DMS153 treated with DMSO at 0.1 percent for 48 hours (cell line): ENCODE measurements around the gene ACTRT3.

ENCODE experiments used
- DNase-seq: peaks from one replicate; lab custom pipeline; 2025; ENCODE audit not compliant: unreplicated experiment; lab: John Stamatoyannopoulos, UW

ACTRT3 gene

DNA sequence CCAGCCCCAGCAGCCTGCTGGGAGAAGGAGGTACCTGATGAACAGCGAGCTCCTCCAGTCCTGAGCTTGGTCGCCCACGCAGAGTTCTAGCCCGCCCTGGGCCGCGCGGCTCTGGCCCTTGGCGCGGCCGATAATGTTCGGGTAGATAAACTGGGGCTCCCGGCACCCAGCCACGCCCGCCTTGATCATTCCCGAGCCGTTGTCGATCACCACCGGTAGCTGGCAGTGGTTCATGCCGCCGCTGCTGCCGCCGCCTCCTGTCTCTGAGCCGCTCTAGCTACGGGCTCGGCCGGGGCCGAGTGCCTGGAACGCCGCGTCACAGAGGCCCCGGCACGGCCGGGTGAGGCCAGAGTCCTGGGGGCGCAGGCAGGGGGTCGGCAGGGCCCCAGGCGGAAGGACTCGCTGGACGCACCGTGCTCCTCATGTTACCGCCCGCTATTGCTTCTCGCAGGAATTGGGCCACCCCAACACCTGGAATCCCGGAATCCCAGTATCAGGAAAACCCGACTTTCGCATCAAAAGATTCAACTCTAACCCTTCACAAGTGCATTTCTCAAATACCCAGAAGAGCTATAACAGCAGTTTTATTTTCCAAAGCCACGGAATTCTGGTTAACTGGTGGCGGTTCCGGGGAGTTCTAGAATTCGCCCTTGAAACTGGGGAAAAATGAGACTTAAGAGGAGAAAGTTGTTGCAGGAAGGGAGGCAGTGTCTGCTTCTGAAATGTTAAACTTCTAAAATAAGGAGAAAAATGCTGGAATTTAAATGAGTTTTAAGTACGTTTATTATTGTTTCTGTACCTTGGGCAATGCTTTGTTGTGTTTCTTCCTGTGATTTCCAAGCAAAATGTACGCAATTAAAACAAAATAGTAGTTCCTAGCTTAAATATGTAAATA, at the start of gene ACTRT3:
Gene ACTRT3, minus strand, starts transcription at position 275 of the 895 bp plus-strand sequence. Its CDS starts 41 bp downstream, at position 234.
- DNase-seq: peak; percentile 10

GRCh38 chr3:169818316-169818715, 49.0 kb upstream of the ACTRT3 start:
- no peak for DNase-seq

DNA sequence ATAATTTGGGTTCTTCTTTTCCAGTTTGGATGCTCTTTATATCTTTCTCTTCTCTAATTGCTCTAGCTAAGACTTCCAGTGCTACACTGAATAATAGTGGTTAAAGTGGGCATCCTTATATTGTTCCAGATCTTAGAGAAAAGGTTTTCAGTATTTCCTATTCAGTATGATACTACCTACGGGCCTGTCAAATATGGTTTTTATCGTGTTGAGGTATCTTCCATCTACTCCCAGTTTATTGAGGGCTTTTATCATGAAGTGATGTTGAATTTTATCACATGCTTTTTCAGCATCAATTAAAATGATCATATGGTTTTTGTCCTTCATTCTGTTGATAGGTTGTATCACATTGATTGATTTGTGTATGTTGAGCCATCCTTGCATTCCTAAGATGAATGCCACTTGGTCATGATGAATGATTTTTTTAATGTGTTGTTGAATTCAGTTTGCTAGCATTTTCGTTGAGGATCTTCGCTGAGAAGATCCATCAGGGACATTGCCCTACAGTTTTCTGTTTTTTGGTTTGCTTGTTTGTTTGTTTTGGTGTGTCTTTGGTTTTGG, 46.3 kb upstream of the ACTRT3 start:
- no peak for DNase-seq

GRCh38 chr3:169813757-169814517, 44.6 kb upstream of the ACTRT3 start:
- DNase-seq: peak; percentile 52

GRCh38 chr3:169813278-169813677, 43.9 kb upstream of the ACTRT3 start:
- peak; percentile 40 for DNase-seq

GRCh38 chr3:169812332-169813235, 43.2 kb upstream of the ACTRT3 start, which contains the start of the genes LRRC34 and LRRIQ4:
Gene LRRC34, minus strand, starts transcription at chr3:169812904. Its CDS starts 356 bp downstream, at chr3:169812548.
Gene LRRIQ4, plus strand, starts transcription at chr3:169812870. Its CDS starts 9,052 bp downstream, at chr3:169821922.
- peak; percentile 90 for DNase-seq

DNA sequence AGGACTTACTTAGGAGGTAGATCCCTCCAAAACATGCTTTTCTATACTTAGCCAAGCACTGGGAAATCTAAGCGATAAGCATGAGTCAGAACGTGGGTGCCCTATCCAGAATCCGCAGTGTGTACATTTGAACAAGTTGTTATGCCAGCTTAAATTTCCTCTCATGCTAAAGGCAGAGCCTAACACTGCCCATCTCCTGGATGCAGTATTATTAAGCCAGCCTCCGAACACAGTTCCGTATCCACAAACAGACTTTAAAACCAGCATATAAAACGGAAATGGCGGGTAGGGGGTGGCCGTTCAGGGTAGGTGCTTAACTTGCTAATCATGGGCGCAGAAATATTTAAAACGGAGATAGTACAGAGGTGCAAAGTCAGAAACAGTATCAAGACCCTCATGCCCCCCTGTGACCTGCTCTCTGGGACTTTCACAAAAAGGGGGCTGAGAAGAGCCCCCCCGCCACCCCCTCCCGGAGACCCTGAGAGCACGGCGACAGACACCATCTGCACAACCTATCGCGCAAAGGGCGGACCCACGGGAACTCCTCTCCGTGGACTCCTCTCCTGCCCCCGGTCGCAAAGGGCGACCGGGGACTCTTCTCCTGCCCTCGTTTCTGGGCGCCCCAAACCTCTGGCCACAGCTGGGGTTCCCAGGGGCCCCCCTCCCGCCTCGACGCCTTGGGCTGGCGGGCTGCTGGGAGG, 42.4 kb upstream of the ACTRT3 start:
- DNase-seq: peak; percentile 58

DNA sequence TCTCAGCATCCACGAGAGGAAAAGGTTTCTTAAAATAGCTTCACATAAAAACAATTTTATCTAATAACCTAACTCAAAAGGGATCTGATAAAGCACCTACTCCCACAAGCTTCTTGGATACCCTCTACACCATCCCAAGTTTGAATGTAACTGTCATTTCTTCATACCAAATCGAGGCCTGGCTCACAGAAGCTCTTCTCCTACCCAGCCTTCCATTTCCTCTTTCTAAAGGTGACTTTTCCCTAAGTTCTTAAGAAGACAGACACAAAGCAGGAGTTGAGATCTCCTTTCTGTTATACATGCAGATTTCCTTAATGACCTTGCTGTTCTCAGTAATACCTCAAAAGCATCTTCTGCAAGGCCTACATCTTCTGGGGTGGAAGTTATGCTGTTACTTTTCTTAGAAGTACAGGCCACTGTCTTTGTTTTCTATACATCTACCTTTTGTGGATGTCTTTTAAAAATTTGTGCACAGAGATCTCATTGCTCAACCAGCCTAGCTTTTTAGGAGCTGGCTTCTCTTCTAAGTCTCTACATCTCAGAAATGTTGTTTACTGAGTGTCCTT, 40.0 kb upstream of the ACTRT3 start:
- no peak for DNase-seq

DNA sequence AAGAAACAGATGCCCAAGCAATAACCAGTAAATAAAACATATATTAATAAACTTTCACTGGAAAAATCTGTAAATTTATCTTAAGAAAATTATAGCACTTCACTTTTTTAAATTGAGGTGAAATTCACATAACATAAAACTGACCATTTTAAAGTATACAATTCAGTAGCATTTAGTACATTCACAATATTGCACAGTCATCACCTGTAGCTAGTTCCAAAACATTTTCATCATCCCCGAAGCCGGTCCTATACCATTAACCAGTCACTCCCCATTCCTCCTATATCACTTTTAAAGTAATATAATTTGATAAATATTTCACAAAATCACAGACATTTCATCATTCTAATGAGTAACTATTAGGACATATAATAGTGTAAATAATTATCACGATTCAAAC, 35.3 kb upstream of the ACTRT3 start:
- no peak for DNase-seq

DNA sequence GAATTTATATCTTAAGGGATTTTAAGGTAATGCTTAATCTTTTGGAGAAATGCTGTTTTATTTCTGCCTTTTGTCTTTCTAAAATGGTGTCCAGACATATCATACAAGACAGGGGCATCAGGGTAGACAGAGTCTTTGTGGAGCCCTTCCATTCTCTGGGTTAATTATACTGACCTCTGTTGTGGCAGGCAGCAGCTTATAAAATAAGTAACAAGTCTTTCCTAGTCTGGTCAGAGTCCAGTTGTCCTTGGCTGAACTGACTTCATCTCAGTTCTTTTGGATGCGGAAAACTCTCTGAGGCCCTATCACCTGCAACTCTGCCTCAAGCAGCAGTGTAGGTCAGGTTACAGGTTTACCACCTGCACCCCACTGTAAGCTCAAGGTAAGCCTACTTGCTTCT, 23.0 kb upstream of the ACTRT3 start:
- no peak for DNase-seq

GRCh38 chr3:169790687-169791429, 21.5 kb upstream of the ACTRT3 start:
- no peak for DNase-seq

DNA sequence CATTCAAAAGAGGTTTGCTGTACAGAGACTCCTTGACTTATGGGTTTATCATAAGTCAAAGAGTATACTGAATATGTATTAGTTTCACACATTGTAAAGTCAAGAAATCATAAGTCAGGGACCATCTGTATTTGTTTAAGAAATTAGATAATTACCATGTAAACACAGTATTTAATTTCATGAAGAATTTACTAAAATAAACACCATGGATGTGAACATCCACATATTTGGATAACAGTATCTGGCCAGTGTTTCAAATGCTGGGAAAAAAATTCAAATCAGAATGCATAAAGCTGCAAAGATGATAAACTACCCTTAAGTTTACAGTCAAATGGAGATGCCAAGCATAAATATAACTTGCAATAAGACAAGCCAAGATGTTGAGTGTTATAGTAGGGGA, 20.9 kb upstream of the ACTRT3 start:
- no peak for DNase-seq

DNA sequence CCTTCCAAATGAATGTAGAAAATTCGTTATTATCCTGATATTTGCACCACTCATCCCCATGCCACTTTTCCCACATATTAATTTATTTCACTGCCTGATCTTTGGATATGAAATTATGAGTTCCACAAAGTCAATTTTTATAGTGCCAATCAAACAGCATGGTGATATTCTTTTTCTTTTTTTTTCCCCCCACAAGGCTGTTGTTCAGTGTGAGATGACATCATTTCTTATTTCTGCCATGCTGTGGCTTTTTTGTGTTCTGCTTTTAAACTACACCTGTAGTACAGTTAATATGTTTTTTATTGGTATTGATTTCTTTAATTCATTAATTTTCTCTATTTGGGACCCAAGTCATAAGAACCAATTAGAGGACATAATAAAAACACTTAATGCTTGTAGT, 18.4 kb upstream of the ACTRT3 start:
- DNase-seq: no peak

- DNase-seq: no peak
These were observed 17.8 kb upstream of the ACTRT3 start for GRCh38 chr3:169787120-169787519.

DNA sequence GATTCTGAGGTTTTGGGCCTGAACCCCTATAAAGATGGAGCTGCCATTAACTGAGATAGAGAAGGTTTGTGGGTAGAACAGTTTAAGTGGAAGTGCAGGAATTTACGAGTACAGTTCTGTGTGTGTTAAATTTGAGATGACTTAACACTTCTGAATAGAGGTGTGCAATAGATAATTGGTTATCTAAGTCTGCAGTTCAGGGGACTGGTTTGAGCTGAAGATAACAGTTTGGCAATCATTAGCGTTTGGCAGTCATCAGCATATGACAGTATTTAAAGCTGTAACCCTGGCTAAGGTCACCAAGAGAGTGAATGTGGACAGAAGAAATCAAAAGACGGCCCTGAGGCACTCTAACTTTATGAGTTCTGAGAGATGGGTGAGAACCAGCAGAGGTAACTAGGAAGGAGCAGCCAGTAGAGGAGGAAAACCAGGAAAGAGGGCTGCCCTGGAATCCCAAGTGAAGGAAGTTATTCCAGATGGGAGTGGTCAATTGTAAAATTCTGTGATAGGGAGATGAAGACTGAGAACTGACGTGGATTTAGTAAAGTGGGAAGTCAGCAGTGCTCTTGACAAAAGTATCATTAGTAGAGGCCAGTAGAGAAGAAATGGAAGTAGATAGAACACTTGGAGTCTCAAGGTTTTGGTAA, 12.0 kb upstream of the ACTRT3 start:
- DNase-seq: no peak

DNA sequence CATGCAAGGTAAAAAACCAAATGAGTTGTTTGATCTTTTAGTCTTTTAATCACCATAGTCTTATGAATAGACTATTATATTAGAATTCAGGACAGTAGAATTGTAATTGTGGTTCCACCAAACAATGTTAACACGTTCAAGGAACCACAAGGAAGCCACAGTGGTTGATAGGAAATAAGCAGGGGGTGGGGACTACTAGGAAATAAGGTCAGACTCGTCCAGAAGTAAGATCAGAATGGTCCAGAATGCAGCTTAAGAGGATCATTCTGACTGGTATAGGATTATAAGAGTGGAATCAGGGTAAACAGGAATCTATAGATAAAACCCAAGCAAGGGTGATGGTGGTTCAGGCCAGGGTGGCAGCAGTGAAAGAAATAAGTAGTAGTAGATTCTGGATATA, 11.4 kb upstream of the ACTRT3 start:
- DNase-seq: no peak

DNA sequence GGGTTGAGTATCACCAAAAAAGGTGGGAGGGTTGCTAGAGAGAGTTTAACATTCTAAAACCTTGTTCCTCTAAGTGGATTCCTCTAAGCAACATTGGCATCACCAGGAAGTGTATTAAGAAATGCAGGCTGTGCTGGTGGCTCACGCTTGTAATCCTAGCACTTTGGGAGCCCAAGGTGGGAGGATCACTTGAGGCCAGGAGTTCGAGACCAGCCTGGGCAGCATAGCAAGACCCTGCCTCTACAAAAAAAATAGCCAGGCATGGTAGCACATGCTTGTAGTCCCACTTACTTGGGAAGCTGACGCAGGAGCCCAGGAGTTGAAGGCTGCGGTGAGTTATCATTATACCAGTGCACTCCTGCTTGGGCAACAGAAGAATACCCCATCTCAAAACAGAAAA, 8.5 kb upstream of the ACTRT3 start:
- DNase-seq: no peak

DNA sequence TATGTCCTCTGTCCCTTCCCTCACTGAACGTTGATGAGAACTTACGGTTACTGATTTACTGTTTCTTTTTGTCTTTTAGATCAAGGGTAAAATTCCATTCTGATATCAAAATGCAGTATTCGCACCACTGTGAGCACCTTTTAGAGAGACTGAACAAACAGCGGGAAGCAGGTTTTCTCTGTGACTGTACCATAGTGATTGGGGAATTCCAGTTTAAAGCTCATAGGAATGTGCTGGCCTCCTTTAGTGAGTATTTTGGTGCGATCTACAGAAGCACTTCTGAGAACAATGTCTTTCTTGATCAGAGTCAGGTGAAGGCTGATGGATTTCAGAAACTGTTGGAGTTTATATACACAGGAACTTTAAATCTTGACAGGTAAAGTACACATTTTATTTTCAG, 4.8 kb upstream of the ACTRT3 start:
- DNase-seq: no peak
